Vagina (tissue), 2 donors: ENCODE results near the gene INPP5A.

Experiments used
- POLR2A ChIP-seq, 2 donors: fragments of 450-650 bp; IDR thresholded peaks; one replicate each; pipeline ENCODE4 v1.6.1; 2017; ENCODE audit warnings: antibody characterized with exemption in 2 of 2, mild to moderate bottlenecking in 2 of 2, moderate library complexity in 2 of 2
- TF ChIP-seq, protein P1 (sequence below), 3 experiments: fragments of 450-650 bp in 2 of 3; fragments of 200-600 bp in 1 of 3; sonication (generic) in 1 of 3; IDR thresholded peaks; one replicate each; pipeline ENCODE4 v1.5.1; 2017 to 2019; ENCODE audit warnings: antibody characterized with exemption in 3 of 3, mild to moderate bottlenecking in 2 of 3, moderate library complexity in 2 of 3

GRCh38 chr10:132618158-132618919 is 80.8 kb downstream of the INPP5A start:
- TF ChIP-seq POLR2A (IDR thresholded peaks at IDR 0.05): no peak
- TF ChIP-seq, protein P1, sequence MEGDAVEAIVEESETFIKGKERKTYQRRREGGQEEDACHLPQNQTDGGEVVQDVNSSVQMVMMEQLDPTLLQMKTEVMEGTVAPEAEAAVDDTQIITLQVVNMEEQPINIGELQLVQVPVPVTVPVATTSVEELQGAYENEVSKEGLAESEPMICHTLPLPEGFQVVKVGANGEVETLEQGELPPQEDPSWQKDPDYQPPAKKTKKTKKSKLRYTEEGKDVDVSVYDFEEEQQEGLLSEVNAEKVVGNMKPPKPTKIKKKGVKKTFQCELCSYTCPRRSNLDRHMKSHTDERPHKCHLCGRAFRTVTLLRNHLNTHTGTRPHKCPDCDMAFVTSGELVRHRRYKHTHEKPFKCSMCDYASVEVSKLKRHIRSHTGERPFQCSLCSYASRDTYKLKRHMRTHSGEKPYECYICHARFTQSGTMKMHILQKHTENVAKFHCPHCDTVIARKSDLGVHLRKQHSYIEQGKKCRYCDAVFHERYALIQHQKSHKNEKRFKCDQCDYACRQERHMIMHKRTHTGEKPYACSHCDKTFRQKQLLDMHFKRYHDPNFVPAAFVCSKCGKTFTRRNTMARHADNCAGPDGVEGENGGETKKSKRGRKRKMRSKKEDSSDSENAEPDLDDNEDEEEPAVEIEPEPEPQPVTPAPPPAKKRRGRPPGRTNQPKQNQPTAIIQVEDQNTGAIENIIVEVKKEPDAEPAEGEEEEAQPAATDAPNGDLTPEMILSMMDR (IDR thresholded peaks at IDR 0.05): no peak
